Germinal center (tissue), 1 donor: Measurements from ENCODE around the gene RPLP2.

Experiments
- DNase-seq: peaks from one replicate; pipeline ENCODE4 v3.0.0; 2012; ENCODE audit warnings: mixed read lengths, low spot score

The RPLP2 gene

DNA sequence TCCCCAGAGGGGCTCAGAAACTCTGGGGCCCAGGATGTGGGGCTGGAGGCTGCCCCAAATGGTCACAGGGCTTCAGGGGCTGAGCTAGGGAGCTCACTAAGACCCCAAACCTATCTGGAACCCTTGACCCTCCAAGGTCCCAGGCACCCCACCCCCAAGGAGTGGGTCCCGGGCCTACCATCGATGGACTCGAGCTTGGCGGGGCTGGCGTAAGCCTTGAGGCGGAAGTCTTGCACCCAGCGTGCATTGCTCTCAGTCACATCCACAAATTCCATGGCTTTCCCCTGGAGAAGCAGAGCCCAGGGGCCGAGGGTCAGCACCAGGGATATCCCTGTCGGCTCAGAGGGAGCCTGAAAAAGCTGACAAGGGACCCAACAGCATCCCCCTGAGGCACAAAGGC, 35.9 kb upstream of the RPLP2 start:
- DNase-seq = no peak

DNA sequence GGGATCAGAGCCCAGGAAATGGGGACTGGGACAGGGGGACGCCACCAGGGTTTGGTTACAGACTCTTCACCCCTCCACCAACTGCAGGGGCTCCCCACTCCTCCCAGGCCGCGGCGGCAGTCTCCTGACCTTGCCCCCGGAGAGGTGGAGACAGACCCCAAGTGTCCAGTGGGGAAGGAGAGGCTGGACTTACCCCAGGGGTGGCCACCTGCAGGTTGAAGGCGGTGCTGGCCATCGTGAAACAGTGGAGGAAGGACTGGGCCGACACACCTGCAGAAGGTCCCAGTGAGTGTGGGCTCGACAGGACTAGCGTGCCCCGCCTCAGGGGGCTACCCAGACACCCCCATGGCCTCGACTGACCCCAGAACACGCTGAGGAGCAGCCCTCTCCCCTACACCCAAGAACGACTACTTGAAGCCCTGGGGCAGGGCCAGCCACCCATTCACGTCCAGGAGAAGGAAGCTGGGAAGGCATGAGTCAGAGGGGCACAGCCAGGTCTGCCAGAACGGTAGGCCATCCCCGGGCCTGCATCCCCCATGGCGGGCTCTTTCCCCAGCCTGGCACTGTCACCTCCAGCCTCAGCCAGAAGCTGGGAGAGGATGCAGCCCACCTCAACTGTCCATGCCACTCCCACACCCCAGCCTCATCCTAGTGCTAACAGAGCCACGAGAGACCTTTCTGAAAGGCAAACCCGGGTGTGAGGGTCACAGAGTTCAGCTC, 34.7 kb upstream of the RPLP2 start:
- DNase-seq = no peak

DNA sequence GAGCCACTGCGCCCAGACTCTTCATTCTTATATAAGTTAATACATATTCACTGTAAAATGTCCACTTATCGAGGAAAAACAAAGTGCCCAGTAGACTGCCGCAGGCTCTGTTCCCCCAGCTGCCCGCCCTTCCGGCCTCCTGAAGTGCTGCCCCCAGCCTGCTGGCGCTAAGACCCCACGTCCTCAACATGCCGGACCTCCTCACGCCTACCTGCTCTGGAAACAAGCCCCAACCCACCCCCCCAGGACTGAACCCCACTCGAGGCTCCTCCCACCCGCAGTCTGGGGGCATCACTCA, 33.6 kb upstream of the RPLP2 start:
- DNase-seq = no peak

DNA sequence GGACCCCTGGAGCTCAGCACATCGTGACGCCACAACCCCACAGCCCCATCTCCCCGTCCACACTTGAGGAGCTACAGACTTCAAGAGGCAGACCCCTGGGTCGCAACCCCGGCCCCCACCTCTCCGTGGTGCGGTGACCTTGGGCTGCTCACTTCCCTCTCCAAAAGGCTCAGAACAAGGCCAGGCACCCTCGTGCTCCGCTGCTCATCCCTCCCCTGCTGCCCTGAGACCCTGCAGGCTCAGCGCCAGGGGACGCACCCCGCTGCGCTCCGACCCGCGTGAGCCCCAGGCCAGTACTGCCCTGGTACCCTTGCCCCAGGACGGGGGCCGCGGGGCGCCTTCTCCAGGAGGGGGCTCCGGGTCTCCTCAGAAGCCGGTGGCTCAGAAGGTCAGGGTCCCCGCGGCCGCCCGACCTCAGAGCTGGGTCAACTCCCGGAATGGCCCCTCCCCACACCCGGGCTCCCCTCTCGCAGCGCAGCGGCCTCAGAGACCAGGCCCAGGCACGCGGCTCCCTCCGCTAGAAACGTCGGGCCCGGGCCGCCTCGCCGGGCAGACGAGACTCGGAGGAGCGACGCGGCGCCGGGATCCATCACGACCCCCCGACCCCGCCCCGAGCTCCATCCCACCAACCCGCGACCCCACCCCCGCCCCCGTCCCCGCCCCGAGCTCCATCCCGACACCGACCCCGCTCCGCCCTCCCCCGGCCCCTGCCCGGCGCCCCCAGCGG, 33.0 kb upstream of the RPLP2 start:
- DNase-seq = peak; percentile 19

DNA sequence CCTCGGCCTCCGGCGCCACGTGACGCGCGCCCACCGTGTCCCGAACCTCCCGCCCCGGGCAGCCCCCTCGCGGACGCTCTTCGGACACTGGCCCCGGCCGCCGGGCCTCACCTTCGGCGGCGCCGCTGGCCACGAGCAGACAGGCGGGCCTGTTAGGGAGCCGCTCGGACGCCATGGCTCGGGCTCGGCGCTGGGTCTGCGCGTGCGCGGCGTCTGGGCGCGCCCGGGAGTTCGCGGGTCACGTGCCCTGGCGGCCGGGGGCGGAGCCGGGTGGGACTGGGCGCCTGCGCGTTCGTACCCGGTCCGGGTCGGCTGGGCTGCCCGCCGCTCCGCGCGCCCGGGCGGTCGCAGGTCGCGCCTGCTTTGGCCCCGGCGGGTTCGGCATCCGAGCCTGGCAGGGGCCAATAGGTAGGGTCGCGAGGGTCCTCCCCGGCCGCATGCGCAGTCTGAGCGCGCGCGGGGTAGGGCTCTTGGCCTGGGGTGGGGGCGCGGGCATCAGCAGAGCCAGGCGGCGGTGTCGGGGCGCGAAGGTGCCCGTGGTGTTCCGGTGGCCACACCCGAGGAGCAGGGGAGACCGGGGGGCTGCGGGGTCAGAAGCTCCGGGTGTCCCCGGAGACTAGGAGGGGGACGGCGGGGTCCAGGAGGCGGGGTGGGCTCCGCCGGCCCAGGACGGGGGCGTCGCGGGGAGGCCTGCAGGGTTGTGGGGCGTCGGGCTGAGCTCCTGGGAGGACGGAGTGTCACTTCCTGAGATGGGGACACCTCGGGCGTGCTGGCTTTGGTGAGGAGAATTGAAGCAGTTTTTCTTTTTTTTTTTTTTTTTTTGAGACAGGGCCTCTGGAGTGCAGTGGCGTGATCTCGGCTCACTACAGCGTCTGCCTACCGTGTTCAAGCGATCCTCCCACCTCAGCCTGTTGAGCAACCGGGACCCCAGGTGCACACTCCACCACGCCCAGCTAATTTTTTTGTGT, 32.2 kb upstream of the RPLP2 start, which contains the start of gene GATD1:
Gene GATD1 (minus strand): TSS at position 200 of the 968 bp plus-strand sequence. CDS start 25 bp downstream, at position 175.
- DNase-seq = peak; percentile 100

DNA sequence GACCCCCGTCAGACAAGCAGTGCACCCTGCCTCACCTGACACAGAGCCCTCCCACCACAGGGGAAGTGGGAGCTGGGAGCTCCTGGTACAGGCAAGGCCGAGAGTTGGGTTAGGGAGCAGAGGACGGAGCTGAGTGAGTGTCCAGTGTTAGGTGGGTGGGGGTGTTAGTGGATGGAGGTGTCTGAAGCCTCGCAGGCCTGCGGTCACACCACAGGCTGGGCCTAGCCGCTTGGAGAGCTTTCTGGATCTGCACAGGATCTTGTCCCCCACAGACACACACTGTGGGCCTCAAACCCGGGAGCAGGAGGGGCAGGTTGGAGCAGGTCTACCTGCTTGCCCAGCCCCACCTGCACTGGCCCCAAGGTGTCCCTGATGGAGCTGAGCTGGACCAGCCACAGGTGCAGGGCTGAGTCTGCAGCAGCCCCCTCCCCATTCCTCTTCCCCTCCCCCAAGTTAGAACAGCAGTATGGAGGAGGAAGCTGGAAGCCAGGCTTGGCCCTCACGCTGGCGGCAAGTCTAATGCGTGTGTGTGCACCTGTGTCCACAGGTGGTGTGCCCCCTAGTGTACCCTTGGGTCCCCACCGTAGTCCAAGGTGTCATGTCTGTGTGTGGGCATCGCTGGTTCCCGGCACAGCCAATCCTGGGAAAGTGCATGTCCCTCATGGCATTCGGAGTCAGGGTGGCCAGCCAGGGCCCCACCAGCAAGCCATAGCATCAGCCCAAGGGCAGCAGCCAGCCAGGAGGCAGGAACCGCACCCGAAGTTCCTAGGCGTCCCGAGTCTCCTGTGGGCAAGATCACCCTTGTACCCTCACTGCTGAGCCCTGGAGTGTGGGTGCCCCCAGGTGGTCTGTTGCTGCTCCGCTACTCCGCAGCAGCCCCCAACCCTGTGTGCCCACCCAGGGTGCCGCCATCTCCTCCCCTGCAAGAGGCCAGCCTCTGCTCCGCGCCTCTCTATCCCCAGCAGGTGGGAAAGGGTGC, 30.5 kb upstream of the RPLP2 start:
- DNase-seq = no peak

DNA sequence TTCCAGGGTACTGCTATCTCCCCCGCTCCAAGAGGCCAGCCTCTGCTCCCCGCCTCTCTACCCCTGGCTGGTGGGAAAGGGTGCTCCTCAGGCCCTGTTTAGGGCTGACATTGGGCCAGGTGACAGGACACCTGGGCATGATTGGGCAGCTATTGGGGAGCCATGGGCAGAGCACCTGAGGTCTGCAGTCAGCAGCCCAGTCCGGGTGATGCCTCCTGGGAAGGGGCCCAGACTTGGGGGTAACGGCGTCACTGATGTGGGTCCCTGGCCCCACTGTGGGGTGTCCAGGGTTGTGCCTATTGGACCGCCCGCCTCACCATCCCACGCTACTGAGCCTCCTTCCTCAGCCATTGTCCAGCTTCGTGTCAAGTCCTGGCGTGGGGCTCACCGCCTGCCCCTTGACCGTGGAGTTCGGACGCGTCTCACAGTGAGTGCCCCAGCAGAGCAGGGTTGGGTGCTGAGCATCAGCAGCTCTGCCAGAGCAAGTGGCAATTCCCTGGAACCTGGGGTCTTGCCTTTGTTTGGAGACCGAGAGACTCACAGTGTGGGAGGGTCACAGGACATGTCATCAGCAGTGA, 29.7 kb upstream of the RPLP2 start:
- DNase-seq = no peak

DNA sequence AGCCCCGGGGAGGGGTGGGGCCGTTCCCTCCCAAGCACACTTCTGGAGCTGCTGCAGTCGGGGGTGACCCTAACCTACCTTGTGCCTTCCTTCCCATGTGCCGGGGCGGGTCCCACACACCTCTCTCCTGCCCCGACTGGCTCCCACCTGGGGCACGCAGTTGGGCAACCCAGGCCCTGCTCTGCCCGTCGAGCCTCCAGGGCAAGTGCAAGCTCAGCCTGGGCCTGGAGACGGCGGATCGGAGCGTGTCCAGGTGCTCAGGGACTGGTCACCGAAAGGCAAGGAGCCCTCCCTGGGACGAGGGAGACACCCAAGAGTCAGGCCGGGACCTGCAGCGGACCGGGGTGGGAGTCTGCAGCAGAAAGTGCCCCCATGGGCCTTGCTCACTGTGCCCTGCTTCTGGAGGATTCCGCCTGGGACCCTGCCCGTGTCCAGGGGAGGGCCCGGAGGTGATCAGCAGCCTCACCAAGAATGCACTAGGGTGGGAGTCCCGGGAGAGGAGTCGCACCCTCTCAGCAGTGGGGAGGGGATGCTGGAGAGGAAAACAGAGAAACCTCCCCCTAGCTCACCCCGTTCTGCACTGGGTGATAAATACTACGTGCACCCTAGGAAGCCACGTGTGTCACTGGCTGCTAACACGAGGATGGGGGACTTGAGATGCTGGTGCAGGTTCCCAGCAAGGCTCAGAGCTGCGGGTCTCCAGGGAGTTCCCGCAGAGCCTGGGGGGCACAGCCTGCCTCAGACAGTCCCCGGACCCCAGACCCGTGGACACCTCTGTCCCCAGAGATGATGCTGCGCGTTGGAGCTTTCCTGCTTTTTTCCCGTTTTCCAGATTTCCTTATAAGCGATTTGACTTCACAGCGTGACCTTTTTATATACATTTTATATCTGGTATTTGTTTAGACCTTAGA, 27.2 kb upstream of the RPLP2 start:
- no peak for DNase-seq

DNA sequence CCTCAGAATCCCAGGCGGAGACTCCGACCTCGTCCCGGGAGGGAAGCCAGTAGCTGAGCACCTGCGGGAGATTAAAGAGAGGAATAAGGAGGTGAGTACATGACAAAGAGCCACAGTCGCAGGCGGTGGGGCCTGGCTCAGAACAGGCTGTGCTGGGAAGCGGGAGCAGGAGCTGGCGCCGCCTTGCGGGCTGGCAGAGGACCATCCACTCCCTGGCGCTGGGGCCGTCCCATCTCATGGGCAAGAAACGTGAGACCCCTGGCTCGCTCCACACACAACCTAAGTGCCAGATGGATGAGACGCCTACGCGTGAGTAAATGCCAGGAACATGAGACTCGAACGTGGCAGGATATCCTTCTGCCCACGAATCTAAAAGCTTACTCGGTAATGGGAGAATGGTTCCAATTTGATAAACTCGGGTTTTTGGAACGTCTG, 26.2 kb upstream of the RPLP2 start:
- DNase-seq = no peak

DNA sequence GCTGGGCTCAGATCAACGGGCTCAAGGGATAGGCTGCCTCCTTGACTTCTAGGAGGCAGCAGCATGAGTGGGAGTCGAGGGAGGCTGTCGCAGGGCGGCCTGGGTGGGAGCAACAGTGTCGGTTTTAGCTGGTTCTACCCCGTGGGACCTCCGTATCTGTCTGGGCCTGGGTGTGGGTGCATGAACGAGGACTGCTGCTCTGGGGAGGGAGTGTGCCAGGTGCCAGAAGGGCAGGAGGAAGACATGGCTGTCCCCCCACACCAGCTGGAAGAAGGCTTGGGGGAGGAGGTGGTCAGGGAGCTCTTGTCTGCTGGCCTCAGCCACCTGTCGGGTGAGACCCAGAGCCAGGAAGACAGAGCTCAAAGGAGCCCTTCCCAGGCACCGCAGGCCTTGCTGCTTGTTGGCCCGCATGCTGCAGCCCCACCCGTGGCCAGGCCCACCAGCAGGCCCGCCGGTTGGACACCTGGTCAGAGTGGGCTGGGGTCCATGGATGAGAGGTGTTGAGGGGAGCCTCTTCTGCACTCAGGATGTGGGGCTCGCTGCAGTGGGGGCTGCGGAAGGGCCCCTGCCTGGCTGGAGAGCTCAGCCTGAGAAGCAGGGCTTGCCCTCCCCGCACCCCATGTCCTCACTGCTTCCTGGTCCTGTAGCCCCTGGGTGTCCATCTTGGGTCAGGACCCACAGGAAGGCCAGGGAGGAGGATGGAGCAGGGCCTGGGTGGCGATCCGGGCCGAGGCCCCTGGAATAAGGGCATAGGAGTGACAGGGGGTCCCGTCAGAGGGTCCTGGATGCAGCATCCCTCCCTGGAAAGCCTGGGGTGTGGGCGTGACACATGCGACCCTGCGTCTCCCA, 23.3 kb upstream of the RPLP2 start:
- no peak for DNase-seq

DNA sequence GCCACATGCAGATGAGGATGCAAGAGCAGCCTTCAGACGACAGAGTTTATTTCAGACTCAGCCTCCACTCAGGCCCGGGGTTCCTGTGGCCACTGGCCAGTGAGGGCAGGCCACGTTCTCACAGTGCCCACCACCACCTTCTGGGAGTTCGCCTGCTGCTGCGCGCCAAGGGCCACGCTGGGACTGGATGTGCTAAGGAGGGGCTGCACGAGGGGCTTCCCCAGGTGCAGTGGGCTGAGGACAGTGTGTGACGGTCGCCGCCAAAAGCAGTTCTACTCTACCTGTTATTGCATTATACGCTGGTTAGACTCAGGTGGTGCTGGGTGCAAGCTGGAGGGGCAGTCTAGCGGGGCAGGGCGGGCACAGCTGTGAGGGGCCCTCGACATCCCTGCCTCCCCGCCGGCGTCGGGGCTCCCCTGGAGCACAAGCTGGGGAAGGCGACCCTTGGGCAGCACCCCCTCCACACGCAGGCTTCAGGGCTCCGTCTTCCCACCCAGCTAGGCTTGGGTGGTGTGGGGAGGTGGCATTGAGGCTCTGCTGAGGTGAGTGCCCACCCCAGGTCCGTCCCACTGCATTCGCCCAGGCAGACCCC, 22.6 kb upstream of the RPLP2 start:
- DNase-seq = no peak

DNA sequence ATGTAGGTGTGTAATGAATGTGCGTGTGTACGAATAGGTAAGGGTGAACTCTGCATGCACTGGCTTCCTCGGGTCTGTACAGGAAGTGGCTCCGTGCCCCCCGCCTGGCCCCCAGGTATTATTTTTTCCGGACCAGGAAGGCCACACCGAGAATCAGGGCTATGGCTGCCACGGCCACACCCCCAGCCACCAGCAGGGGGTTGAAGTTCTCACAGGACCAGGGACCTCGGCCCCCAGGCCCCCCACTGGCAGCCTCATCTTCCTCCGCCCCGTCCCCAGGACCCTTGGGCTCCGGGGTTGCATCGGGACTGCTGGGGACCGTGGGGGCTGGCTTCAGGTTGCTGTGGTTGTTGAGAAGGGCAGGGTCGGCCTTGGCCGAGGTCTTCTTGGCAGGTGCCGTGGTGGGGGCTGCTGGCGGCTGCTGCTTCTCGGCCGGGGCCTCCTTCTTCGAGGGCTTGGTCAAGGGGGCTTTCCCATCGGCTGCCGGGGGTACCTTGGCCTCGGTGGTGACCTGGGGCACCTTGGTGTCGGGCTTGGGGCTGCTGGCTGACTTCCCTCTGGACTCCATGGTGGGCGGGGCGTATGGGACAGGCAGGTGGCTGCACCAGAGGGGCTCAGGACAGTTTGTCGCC, 21.6 kb upstream of the RPLP2 start:
- DNase-seq = no peak

DNA sequence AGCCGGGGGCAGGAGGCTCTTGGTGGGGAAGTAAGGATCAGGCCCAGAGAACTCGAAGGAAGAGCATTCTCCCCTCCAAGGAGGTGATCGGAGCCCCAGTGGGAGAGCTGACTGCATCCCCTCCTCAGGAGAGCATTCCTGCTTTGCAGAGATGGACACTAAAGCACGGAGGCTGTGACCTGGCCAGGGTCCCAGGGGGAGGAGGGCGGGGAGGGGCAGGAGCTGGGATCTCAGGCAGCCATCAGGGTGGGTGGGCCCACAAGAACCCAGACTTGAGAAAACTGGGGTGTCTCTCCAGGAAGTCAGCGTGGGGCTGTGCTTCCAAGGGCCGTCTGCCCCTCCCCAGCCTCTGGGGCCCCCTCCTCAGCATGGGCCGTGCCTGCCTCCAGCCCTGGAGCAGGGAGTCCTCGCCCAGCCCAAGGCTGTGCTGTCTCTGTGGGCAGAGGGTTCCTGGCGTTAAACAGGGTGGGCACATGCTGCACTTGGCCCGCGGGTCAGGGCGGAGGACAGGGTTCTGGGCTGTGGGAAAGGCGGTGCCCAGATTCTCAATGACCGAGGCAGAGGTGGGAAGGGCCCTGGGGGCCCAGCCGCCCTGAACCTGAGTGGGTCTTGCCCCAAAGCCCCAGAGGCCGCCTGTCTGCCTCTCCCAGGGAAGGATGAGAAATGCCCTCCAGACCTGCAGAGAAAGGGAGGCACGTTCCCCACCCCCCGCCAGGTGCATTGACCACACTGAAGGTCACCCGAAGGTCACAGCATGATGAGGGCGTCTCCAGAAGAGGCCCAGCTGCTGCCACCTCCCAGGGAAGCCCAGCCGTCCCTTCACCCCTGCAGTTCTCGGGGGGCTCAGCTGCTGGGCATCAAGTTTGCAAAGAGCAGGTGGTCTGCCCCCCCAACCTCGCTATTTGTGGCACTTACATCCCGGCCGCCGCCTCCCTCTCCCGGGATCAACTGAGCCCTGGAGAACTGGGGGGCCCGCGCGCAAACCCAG, 20.5 kb upstream of the RPLP2 start:
- no peak for DNase-seq

DNA sequence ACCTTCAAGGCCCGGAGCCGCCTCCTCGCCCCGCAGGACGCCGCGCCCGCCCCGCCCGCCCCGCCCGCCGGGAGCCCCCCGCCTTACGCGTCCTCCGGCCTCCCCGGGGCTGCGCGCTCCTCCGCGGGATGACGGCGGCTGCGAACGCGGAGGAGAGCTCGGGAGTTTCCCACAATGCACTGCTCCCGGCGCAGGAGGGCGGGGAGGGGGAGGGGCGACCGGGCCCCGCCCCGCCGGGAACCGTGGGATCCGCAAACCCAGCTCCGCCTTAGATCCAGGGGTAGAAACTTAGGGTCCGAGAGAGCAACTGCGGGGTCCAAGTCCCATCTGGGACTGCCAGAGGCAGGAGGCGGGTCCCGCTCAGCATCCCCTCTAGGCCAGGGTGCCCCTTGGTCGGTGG, 19.8 kb upstream of the RPLP2 start, which contains the start of gene CEND1:
Gene CEND1 (minus strand): TSS at position 148 of the 400 bp plus-strand sequence. CDS start 1,514 bp downstream, outside the sequence.
- peak; percentile 43 for DNase-seq

DNA sequence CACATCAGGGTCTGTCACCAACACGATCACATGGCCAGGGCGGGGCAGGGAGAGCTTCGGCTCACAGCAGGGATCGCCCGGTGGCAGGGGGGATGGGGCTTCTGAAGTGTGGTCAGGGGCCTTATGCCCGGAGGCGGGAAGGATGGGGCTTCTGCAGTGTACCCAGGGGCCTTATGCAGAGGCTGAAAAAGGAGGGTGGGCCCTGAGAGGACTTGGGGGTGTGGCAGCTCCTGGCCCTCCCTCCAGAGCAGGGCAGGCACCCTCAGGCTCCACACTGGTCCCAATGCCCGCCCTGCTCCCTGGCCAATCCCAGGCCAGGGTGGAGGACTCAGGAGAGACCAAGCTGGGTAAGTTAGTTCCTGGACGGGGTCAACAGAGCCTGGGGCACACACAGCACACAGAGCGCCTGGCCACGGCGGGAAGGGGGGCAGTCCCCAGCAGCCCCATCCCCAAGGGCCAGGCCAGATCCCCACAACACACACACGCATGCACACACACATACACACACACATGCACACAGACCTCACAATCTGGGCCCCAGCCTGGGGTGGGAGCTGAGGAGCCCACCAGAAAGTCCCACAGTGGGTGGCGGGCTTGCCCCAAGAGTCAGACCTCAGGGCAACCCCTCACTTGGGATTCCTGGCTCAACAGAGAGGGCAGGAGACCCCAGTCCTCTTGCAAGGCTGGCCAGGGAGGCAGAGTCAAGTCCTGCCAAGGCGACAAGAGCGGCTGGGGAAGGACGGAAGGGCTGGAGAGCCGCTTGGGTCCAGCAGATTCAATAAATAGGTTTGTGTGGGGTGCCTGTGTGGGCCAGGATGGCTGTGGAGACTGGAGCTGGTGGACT, 18.8 kb upstream of the RPLP2 start:
- no peak for DNase-seq
